HL-60 (cell line): ENCODE measurements around the gene AGER.
A peak's percentile ranks its signal among the peaks of the same experiment; 100 is the strongest.

ENCODE experiments used
- DNase-seq, 2 experiments: peaks; one replicate each; pipeline ENCODE4 v3.0.0-alpha.2; 2010 to 2020; ENCODE audit warnings: low read depth in 1 of 2, low spot score in 1 of 2
- H3K27ac ChIP-seq: fragments of 250-450 bp; sonication (Bioruptor Pico); replicated peaks from 2 replicates; pipeline ENCODE4 v1.5.1; 2020; ENCODE audit warnings: mild to moderate bottlenecking, moderate library complexity
- H3K27me3 ChIP-seq: fragments of 250-450 bp; sonication (Bioruptor Pico); 2 replicates; pipeline ENCODE4 v1.5.1; 2021; ENCODE audit warnings: mild to moderate bottlenecking, moderate library complexity; ENCODE audit not compliant: insufficient read depth, poor library complexity, severe bottlenecking
- H3K4me3 ChIP-seq: replicated peaks from 2 replicates; pipeline ENCODE4 v1.5.1; 2011; ENCODE audit warnings: mild to moderate bottlenecking, control low read depth, low read length; ENCODE audit not compliant: insufficient read depth
- GABPA ChIP-seq: IDR thresholded peaks from 2 replicates; pipeline ENCODE4 v1.6.1; 2012; ENCODE audit warnings: low read depth
- POLR2AphosphoS5 ChIP-seq: IDR thresholded peaks from 2 replicates; pipeline ENCODE4 v1.6.1; 2012; ENCODE audit warnings: low read depth
- REST ChIP-seq: IDR thresholded peaks from 2 replicates; pipeline ENCODE4 v1.6.1; 2012; ENCODE audit warnings: low read depth; ENCODE audit not compliant: insufficient replicate concordance
- SPI1 ChIP-seq: IDR thresholded peaks from 2 replicates; pipeline ENCODE4 v1.6.1; 2012; ENCODE audit warnings: low read depth, mild to moderate bottlenecking, borderline replicate concordance
- TF ChIP-seq, protein P1 (sequence below): IDR thresholded peaks from one replicate; pipeline ENCODE4 v1.5.1; 2011; ENCODE audit warnings: low read length, control low read depth, inconsistent platforms; ENCODE audit not compliant: insufficient read depth

Gene AGER

DNA sequence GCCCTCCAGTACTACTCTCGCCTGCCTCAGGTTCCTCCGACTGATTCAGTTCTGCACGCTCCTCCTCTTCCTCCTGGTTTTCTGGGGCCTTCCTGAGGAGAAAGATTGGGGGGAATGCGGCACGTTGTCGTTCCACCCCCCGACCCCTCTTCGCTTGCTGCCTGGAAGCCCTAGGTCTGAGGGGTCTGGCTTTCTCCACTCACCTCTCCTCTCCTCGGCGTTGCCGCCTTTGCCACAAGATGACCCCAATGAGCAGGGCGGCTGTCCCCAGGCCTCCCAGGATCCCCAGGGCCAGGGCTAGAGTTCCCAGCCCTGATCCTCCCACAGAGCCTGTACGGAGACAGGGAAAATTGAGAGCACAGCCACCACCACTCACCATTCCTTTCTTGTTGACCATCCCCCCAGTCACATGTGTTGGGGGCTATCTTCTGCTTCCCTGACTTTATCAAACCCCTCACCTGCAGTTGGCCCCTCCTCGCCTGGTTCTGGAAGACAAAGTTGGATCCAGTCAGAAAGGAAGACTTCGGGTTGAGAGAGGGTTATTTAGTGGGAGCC is 2.8 kb downstream of the AGER start:
- no peak for DNase-seq
- Histone ChIP-seq H3K27ac (no peak overlapping the region), H3K4me3 (no peak overlapping the region), H3K27me3 (no peaks in the 10 kb centered on the region)
- no peak for TF ChIP-seq GABPA
- no peak for TF ChIP-seq REST
- no peak for TF ChIP-seq POLR2AphosphoS5
- no peak for TF ChIP-seq SPI1
- TF ChIP-seq, protein P1, sequence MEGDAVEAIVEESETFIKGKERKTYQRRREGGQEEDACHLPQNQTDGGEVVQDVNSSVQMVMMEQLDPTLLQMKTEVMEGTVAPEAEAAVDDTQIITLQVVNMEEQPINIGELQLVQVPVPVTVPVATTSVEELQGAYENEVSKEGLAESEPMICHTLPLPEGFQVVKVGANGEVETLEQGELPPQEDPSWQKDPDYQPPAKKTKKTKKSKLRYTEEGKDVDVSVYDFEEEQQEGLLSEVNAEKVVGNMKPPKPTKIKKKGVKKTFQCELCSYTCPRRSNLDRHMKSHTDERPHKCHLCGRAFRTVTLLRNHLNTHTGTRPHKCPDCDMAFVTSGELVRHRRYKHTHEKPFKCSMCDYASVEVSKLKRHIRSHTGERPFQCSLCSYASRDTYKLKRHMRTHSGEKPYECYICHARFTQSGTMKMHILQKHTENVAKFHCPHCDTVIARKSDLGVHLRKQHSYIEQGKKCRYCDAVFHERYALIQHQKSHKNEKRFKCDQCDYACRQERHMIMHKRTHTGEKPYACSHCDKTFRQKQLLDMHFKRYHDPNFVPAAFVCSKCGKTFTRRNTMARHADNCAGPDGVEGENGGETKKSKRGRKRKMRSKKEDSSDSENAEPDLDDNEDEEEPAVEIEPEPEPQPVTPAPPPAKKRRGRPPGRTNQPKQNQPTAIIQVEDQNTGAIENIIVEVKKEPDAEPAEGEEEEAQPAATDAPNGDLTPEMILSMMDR = no peak

- TF ChIP-seq SPI1 (no peak), POLR2AphosphoS5 (no peak)
- TF ChIP-seq, protein P1 = no peak
- DNase-seq = no peak
- H3K4me3 ChIP-seq = no peak overlapping the region
- no peak overlapping the region for H3K27ac ChIP-seq
- no peaks in the 10 kb centered on the region for H3K27me3 ChIP-seq
Measured at GRCh38 chr6:32179766-32180405, 4.2 kb downstream of the AGER start.

DNA sequence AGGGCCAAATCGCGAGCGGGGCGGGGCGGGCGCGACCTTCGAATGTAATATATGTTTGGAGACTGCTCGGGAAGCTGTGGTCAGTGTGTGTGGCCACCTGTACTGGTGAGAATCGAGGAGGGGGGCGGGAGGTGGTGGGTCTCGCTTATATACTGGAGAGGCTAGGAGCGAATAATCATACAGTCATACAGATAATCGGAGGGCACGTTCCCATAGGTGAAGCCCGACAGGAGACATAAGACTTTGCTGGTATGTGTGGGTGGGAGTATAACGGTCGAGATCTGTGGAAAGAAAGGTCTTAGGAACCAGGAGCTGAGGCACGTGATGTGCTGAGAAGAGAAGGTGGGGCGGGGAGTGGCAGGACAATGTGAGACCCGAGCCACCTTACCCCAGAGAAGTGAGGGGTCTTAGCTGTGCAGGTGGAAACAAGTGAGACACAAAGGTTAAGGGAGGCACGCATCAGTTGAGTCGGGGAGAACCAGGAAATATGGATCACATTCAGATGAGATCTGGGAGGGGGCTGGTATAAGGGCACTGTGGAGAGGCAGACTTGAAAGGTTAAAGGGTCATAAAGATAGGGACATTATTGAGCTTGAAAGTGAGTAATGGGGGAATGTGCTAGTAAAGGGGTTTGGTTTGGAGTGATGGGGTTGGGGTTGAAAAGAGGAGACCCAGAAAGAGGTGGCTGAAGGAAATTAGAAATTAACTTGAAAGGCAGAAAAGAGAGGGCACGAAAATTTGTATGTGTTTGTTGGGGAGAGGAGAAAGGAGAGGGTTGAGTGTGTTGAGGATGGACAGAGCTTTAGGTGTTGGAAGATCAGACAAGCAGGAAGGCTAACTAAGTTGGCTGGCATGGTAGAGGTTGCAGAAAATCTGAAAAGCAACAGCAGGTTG is 5.3 kb downstream of the AGER start:
- TF ChIP-seq SPI1 (no peak), GABPA (no peak), POLR2AphosphoS5 (no peak; the same call in 1 of the 2 replicates), REST (no peak)
- TF ChIP-seq, protein P1 = no peak
- Histone ChIP-seq H3K27ac (peak overlapping the region; percentile 86), H3K27me3 (no peaks in the 10 kb centered on the region), H3K4me3 (peak overlapping the region; percentile 67)
- no peak for DNase-seq
